GM21619 (cell line): ENCODE data around the gene ZMYND11.
"Not testable (repeated sequence)": the region's sequence is repeated elsewhere in the genome, so short reads cannot be mapped to it uniquely, and the experiment has no call there.

Experiments
- ATAC-seq: cut with Tn5 transposase; IDR thresholded peaks from one replicate; pipeline ENCODE4 v1.9.1; 2021; ENCODE audit not compliant: unreplicated experiment

Gene ZMYND11

DNA sequence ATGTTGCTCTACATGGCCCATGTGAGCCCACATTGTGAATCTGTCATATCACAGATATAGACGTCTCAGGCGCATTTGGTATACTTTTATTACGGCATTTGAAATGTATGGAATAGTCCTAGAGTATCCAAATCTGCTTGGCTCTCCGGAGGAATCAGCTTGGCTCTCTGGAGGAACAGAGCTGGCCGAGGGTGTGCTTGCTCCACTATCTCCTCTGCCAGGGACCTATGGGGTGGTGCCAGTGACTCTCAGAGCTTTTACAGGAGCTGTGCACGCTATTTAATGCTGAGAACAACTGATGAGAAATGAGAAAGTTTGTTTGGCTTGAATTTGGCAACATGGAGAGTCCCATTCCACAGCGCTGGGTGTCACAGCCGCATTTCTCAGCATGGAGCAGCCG lies 144.0 kb downstream of the ZMYND11 start:
- no peak for ATAC-seq

GRCh38 chr10:279655-280054 lies 144.4 kb downstream of the ZMYND11 start:
- no peak for ATAC-seq

GRCh38 chr10:282294-283139 lies 147.3 kb downstream of the ZMYND11 start:
- no peak for ATAC-seq

DNA sequence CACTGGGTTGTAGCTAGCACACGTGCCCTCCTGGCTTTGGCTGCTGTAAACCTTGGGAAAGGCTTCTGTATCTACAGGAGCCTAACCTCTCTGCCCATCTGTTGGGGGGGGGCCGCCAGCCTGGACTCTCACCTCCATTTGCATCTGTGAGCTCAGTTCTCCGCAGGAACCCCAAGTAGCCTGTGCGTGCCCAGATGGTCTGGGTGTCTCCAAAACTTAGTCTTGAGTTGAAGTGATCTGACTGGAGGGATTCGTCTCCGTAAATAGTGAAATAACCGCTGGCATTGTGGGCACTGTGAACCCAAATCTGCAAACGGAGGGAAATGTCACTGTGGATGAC lies 147.9 kb downstream of the ZMYND11 start:
- ATAC-seq = no peak

DNA sequence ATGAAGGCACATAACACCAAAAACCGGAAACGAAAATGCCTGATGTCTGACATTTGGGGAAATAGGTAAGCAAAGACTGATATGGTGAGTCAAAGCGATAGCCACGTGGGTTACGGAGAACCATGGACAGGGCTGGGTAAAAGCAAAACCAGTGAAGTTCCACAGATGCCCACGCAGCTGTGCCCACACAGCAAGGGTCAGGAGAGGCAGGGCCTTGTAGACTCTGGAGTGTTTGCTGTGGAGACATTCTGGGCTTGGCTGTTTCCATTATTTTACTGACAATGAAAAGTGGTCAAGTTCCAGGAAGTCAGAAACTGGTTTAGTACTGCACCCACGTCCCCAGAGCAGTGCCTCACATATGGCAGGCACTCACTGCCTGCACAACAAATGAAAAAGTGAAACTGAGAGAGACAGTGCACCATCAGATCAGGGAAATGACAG lies 148.7 kb downstream of the ZMYND11 start:
- peak; percentile 84 for ATAC-seq

- no peak for ATAC-seq
Measured at GRCh38 chr10:285216-285615, 150.0 kb downstream of the ZMYND11 start.

GRCh38 chr10:287026-287709 lies 151.9 kb downstream of the ZMYND11 start:
- ATAC-seq = no peak

- ATAC-seq = no peak
Measured at GRCh38 chr10:287814-288213, 152.6 kb downstream of the ZMYND11 start.

DNA sequence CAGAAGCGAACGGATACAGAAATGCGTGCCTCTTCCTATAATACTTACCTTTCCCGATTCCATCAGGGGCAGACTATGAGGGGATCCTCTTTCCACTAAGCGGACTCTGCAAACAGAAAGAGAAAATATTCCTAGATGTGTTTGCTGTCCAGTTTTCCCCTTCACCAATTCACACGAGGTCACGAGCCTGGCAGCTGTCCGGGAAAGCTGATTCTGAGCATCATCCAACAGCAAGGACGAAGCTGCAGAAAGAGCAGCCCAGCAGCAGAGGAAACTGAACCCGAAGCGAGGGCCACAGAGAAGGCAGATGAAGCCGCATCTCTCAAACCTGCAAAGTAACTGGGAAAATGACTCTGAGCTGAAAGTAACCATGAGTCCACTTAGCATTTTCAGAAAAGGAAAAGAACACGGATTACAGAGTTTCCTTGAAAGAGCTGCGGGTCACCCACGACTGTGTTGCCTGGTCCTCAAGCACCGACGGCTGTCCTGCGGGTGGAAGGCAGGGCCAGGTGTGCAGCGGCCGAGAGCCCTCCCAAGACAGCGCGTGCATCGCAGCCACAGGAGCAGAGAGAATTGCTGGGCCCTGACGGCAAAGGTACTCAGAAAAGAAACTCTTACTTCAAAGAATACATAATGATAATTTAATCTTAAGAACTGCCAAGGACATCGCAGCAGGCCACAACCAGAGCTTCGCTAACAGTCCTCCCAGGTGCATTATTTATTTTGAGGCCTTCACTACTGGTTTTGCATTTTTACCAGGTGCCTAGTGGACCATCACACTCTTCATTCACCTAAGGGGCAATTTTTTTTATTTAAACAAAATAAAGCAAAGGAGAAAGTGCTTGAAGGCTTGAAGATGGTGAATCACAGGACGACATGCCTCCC lies 153.3 kb downstream of the ZMYND11 start:
- ATAC-seq = no peak

DNA sequence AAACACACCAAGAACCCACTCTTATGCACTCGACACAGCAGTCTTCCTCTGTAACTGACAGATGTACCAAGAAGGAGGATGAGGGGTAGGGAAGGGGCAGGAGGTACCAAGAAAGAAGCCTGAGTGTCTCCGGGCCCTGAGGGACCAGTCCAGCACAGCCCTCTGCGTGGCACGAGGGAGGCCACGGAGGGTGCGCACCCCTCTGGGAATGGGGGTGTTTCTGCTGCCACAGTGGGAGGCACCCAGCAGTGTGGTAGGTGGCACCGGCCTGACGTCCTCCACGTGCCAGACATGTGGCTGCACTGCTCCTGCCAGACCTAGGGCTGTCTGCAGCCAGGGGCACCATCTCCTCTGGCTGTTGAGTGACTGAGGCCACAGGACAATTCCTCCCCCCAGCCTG lies 154.3 kb downstream of the ZMYND11 start:
- no peak for ATAC-seq

DNA sequence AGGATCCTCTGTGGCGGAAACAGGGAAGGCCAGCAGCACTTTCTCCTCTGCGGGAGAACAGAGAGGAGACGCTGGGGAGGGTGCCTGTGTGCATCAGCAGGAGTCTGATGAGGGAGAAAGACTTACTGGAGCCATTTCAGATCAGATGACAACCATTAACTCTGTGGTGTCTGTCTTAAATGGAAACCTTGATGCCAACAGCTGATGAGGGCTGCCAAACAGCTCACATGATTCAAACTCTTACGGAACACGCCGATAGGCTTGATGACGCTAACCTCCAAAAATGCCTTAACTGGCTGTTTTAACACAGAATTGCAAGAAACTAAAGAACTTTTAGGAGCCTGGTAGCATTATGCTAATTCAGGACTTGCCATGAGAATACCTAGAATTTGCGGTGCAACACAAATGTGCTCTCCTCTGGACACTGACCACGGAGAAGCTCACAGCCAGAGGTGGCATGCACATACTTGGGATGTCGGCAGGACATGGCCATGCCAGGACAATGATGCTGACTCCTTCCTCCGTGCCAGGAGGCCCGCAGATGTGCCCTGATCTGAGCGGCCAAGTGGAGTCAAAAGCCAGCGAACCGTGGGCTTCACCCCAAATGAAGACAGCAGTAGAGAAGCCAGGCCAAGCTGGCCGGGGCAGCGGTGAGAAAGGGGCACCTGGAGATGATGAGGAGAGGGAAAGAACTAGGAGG lies 154.9 kb downstream of the ZMYND11 start:
- ATAC-seq = no peak

- ATAC-seq = no peak
Measured at GRCh38 chr10:293636-294035, 158.4 kb downstream of the ZMYND11 start.

DNA sequence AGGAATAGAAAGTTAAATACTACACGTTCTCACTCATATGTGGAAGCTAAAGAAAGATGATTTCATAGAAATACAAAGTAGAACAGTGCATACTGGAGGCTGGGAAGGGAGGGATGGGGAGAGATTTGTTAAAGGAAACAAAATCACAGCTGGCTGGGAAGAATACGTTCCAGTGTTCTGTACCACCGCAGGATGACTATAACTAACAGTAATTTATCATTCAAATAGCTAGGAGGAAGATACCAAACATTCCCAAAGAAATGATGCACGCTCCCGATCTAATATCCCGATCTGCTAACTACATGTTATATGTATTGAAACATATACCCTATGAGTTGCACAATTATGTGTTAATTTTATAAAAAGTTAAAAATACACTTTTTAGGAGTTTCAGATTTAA lies 162.3 kb downstream of the ZMYND11 start:
- no peak for ATAC-seq

DNA sequence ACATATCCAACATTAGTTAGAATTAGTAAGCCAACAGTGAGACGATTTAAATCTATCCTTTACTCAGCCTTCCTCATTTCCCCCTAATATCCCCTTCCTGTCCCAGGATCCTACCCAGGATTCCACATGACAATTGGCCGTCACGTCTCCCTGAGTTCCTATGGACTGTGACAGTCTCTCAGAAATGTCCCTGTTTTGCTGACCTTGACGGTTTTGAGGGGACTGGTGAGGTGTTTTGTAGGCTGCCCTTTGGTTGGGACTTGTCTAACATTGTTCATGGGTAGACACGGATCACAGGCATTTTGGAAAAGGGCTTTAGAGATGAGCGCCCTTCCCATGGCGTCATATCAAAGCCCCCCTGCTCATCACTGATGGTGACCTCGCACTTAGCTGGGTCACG lies 162.8 kb downstream of the ZMYND11 start:
- no peak for ATAC-seq

- peak; percentile 37 for ATAC-seq
Measured at GRCh38 chr10:299512-299911, 164.3 kb downstream of the ZMYND11 start.

DNA sequence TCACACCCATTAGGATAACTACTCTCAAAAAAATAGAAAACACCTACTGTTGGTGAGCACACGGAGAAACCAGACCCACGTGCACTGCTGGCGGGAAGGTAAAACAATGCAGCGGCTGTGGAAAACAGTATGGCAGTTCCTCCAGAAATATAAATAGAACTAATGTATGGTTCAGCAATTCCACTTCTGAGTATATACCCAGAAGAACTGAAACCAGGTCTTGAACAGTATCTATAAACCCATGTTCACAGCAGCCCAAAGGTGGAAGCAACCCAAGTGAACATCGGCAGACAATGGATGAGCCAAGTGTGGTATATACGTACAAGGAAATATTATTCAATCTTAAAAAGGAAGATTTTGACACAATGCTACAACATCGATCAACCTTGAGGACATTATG lies 164.7 kb downstream of the ZMYND11 start:
- ATAC-seq = peak; percentile 78

- ATAC-seq = not testable (repeated sequence)
Measured at GRCh38 chr10:300580-300979, 165.3 kb downstream of the ZMYND11 start.

- no peak for ATAC-seq
Measured at GRCh38 chr10:301536-301935, 166.3 kb downstream of the ZMYND11 start.
